HG03025 (cell line): ENCODE measurements around the gene CITED2.
"Not testable (repeated sequence)": the region's sequence is repeated elsewhere in the genome, so short reads cannot be mapped to it uniquely, and the experiment has no call there.

ENCODE experiments used
- ATAC-seq: cut with Tn5 transposase; IDR thresholded peaks from one replicate; pipeline ENCODE4 v1.9.1; 2021; ENCODE audit warnings: mild to moderate bottlenecking, moderate library complexity; ENCODE audit not compliant: unreplicated experiment, low FRiP score

CITED2 gene

GRCh38 chr6:139374357-139375225 lies at the start of gene CITED2:
Gene CITED2 (minus strand): TSS chr6:139374648. CDS start chr6:139373944, 704 bp downstream.
- peak; percentile 61 for ATAC-seq

- no peak for ATAC-seq
These were observed 48.7 kb upstream of the CITED2 start for GRCh38 chr6:139423037-139423703.

GRCh38 chr6:139422105-139423036 lies 47.9 kb upstream of the CITED2 start:
- ATAC-seq, result no peak

- ATAC-seq, result no peak
These were observed 44.2 kb upstream of the CITED2 start for GRCh38 chr6:139418481-139419132.

GRCh38 chr6:139416146-139416545 lies 41.7 kb upstream of the CITED2 start:
- ATAC-seq, result no peak

GRCh38 chr6:139415365-139415764 lies 40.9 kb upstream of the CITED2 start:
- ATAC-seq, result no peak

GRCh38 chr6:139412103-139412502 lies 37.7 kb upstream of the CITED2 start:
- not testable (repeated sequence) for ATAC-seq

- ATAC-seq, result no peak
These were observed 34.6 kb upstream of the CITED2 start for GRCh38 chr6:139409026-139409425.

GRCh38 chr6:139407718-139408222 lies 33.3 kb upstream of the CITED2 start:
- ATAC-seq, result no peak

GRCh38 chr6:139406577-139407343 lies 32.3 kb upstream of the CITED2 start:
- no peak for ATAC-seq

GRCh38 chr6:139402876-139403386 lies 28.5 kb upstream of the CITED2 start:
- no peak for ATAC-seq

GRCh38 chr6:139398658-139399057 lies 24.2 kb upstream of the CITED2 start:
- ATAC-seq, result no peak

GRCh38 chr6:139395891-139396301 lies 21.4 kb upstream of the CITED2 start:
- no peak for ATAC-seq

GRCh38 chr6:139395371-139395770 lies 20.9 kb upstream of the CITED2 start:
- ATAC-seq, result no peak

- no peak for ATAC-seq
These were observed 19.7 kb upstream of the CITED2 start for GRCh38 chr6:139394027-139394649.

GRCh38 chr6:139392794-139393193 lies 18.3 kb upstream of the CITED2 start:
- ATAC-seq, result peak; percentile 96

GRCh38 chr6:139391709-139392108 lies 17.3 kb upstream of the CITED2 start:
- ATAC-seq, result no peak

- ATAC-seq, result no peak
These were observed 16.0 kb upstream of the CITED2 start for GRCh38 chr6:139390447-139390846.

- ATAC-seq, result no peak
These were observed 13.9 kb upstream of the CITED2 start for GRCh38 chr6:139388384-139388783.
